ENCODE data around the gene CFTR.

CFTR gene

GRCh38 chr7:117689406-117689805 is 209.6 kb downstream of the CFTR start:
- Histone ChIP-seq H3F3A (ENCODE audit: insufficient read depth) (no peaks in the 10 kb centered on the region), H3K4me2 (ENCODE audit: low read depth, low read length, poor library complexity, severe bottlenecking) (no peak overlapping the region), H3K9ac (ENCODE audit: low read length) (no peak overlapping the region), H3K4me3 (ENCODE audit: insufficient read depth, low read length, poor library complexity, severe bottlenecking) (no peak overlapping the region), H3K9me3 (ENCODE audit: insufficient read depth, low read length) (no peaks in the 10 kb centered on the region), H3K27me3 (ENCODE audit: low read length) (no peaks in the 10 kb centered on the region), H3K9me2 (replicated peaks; ENCODE audit: insufficient read depth, low read length) (no peaks in the 10 kb centered on the region), H2AFZ (ENCODE audit: low read depth, low read length, severe bottlenecking) (no peak overlapping the region), H4K20me1 (ENCODE audit: low read depth, low read length) (no peaks in the 10 kb centered on the region), H3K27ac (ENCODE audit: low read depth, low read length) (no peak overlapping the region), H3K36me3 (ENCODE audit: low read length) (no peaks in the 10 kb centered on the region), H3K79me2 (ENCODE audit: insufficient read depth, low read length) (no peaks in the 10 kb centered on the region)
- no peak for TF ChIP-seq EZH2phosphoT487 (conservative IDR thresholded peaks at IDR 0.05; ENCODE audit: low read length)
- TF ChIP-seq, protein P1, sequence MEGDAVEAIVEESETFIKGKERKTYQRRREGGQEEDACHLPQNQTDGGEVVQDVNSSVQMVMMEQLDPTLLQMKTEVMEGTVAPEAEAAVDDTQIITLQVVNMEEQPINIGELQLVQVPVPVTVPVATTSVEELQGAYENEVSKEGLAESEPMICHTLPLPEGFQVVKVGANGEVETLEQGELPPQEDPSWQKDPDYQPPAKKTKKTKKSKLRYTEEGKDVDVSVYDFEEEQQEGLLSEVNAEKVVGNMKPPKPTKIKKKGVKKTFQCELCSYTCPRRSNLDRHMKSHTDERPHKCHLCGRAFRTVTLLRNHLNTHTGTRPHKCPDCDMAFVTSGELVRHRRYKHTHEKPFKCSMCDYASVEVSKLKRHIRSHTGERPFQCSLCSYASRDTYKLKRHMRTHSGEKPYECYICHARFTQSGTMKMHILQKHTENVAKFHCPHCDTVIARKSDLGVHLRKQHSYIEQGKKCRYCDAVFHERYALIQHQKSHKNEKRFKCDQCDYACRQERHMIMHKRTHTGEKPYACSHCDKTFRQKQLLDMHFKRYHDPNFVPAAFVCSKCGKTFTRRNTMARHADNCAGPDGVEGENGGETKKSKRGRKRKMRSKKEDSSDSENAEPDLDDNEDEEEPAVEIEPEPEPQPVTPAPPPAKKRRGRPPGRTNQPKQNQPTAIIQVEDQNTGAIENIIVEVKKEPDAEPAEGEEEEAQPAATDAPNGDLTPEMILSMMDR (IDR thresholded peaks at IDR 0.05; ENCODE audit: insufficient read depth, low read length, poor library complexity, severe bottlenecking) = no peak

- no peak overlapping the region for H3K4me2 ChIP-seq (ENCODE audit: low read depth, low read length, poor library complexity, severe bottlenecking)
- H3K36me3 ChIP-seq (ENCODE audit: low read length) = no peaks in the 10 kb centered on the region
- H3K4me3 ChIP-seq (ENCODE audit: insufficient read depth, low read length, poor library complexity, severe bottlenecking) = no peak overlapping the region
- no peaks in the 10 kb centered on the region for H3K9me3 ChIP-seq (ENCODE audit: insufficient read depth, low read length)
- no peaks in the 10 kb centered on the region for H4K20me1 ChIP-seq (ENCODE audit: low read depth, low read length)
- no peaks in the 10 kb centered on the region for H3K9me2 ChIP-seq (replicated peaks; ENCODE audit: insufficient read depth, low read length)
- no peaks in the 10 kb centered on the region for H3K27me3 ChIP-seq (ENCODE audit: low read length)
- H3K79me2 ChIP-seq (ENCODE audit: insufficient read depth, low read length) = no peaks in the 10 kb centered on the region
- no peak overlapping the region for H3K9ac ChIP-seq (ENCODE audit: low read length)
- H2AFZ ChIP-seq (ENCODE audit: low read depth, low read length, severe bottlenecking) = no peak overlapping the region
- H3F3A ChIP-seq (ENCODE audit: insufficient read depth) = no peaks in the 10 kb centered on the region
- no peak overlapping the region for H3K27ac ChIP-seq (ENCODE audit: low read depth, low read length)
- no peak for TF ChIP-seq EZH2phosphoT487 (conservative IDR thresholded peaks at IDR 0.05; ENCODE audit: low read length)
- TF ChIP-seq, protein P1 (IDR thresholded peaks at IDR 0.05; ENCODE audit: insufficient read depth, low read length, poor library complexity, severe bottlenecking) = no peak
These were observed 210.3 kb downstream of the CFTR start for GRCh38 chr7:117690147-117690546.

DNA sequence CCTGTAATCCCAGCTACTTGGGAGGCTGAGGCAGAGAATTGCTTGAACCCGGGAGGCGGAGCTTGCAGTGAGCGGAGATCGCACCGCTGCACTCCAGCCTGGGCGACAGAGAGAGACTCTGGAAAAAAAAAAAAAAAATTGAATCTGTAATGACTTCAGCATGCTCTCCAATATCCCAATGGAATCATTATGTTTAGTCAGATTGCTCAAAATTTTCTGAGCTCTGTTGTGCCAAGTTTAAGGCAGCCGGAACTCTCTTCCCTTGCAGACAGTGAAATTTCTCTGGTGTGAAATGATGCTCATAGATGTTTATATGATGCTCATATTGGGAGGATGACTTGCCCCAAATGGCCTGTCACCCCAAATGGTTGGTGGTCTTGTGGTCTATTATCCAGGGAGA is 212.5 kb downstream of the CFTR start:
- Histone ChIP-seq H3F3A (ENCODE audit: insufficient read depth) (no peaks in the 10 kb centered on the region), H3K27ac (ENCODE audit: low read depth, low read length) (no peak overlapping the region), H3K9me3 (ENCODE audit: insufficient read depth, low read length) (no peaks in the 10 kb centered on the region), H3K9me2 (replicated peaks; ENCODE audit: insufficient read depth, low read length) (no peaks in the 10 kb centered on the region), H3K27me3 (ENCODE audit: low read length) (no peaks in the 10 kb centered on the region), H2AFZ (ENCODE audit: low read depth, low read length, severe bottlenecking) (no peak overlapping the region), H3K36me3 (ENCODE audit: low read length) (no peaks in the 10 kb centered on the region), H3K9ac (ENCODE audit: low read length) (no peak overlapping the region), H4K20me1 (ENCODE audit: low read depth, low read length) (no peaks in the 10 kb centered on the region), H3K79me2 (ENCODE audit: insufficient read depth, low read length) (no peaks in the 10 kb centered on the region), H3K4me2 (ENCODE audit: low read depth, low read length, poor library complexity, severe bottlenecking) (no peak overlapping the region), H3K4me3 (ENCODE audit: insufficient read depth, low read length, poor library complexity, severe bottlenecking) (no peak overlapping the region)
- TF ChIP-seq, protein P1 (IDR thresholded peaks at IDR 0.05; ENCODE audit: insufficient read depth, low read length, poor library complexity, severe bottlenecking) = no peak
- TF ChIP-seq EZH2phosphoT487 (conservative IDR thresholded peaks at IDR 0.05; ENCODE audit: low read length) = no peak
